ENCODE results near the gene HAGHL.

Gene HAGHL

DNA sequence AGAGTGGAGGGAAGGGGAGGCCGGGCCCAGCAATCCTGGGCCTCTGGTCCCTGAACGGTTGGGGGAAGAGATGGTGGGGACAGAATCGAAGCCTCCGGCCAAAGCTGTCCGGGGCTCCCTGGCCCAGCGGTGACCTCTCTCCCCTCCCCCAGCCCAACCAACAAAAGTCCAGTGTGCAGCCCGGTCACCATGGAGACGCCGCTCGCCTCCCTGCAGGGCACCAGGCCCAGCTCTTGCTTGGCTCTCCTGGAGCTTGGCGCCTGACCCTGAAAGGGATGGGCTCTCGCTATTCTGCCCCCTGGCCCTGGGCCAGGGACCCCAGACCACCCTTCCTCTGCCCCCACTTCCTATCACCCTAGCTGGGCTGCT, 10.7 kb upstream of the HAGHL start:
- no peak for TF ChIP-seq ZFX (IDR thresholded peaks at IDR 0.05; ENCODE audit: borderline replicate concordance)
- TF ChIP-seq, protein P1, sequence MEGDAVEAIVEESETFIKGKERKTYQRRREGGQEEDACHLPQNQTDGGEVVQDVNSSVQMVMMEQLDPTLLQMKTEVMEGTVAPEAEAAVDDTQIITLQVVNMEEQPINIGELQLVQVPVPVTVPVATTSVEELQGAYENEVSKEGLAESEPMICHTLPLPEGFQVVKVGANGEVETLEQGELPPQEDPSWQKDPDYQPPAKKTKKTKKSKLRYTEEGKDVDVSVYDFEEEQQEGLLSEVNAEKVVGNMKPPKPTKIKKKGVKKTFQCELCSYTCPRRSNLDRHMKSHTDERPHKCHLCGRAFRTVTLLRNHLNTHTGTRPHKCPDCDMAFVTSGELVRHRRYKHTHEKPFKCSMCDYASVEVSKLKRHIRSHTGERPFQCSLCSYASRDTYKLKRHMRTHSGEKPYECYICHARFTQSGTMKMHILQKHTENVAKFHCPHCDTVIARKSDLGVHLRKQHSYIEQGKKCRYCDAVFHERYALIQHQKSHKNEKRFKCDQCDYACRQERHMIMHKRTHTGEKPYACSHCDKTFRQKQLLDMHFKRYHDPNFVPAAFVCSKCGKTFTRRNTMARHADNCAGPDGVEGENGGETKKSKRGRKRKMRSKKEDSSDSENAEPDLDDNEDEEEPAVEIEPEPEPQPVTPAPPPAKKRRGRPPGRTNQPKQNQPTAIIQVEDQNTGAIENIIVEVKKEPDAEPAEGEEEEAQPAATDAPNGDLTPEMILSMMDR (IDR thresholded peaks at IDR 0.05), result no peak
- H3K27ac ChIP-seq, result peak overlapping the region; percentile 98

DNA sequence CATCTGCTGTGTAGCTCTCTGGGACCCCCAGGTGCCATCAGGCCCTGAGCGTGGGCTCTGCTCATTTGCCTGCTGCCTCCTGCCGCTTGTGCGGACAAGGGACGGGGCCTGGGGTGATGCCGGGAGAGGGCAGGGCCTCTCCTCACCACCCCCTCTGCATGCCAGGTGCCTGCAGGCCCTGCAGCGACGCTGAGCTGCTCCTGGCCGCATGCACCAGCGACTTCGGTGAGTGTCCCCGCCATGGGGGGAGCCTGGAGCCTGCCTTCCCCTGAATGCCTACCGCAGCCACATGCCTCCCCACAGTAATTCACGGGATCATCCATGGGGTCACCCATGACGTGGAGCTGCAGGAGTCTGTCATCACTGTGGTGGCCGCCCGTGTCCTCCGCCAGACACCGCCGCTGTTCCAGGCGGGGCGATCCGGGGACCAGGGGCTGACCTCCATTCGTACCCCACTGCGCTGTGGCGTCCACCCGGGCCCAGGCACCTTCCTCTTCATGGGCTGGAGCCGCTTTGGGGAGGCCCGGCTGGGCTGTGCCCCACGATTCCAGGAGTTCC, 10.1 kb upstream of the HAGHL start:
- TF ChIP-seq, protein P1 (IDR thresholded peaks at IDR 0.05), result no peak
- peak overlapping the region; percentile 98 for H3K27ac ChIP-seq

DNA sequence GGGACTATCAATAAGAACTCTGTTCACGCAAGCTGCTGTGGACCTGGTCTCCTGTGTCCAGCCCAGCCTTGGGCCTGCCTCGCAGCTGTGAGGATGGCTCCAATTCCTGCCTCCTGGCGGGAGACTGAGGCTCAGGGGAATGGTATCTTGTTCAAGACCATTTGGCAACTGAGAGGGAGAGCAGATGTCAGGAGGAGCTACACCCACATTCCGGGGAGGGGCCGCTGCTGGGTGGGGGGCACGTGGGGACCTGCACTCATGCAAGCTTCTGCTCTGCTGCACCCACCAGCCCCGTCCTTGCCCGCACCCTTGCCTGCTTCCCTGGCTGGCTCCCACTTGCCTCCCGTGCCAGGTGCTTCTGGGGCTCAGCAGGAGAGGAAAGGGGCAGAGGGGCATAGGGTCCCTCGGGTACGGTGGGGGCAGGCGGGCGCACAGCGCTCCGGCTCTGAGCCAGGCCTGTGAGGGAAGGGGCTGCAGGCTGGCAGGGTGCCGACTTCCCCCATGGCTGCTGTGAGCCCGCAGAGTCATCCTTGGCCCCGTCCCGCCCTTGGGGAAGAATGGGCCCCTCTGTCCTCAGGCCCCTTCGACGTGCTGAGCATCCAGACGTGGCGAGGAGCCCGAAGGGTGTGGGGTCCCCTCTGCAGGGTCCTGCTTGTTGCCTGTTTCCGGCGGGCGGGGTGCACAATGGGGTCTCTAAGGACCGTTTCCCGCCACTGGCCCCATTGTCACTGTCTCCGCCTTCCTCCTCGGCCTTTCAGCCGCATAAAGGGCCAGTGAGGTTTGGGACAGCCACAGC, 9.3 kb upstream of the HAGHL start:
- TF ChIP-seq, protein P1 (IDR thresholded peaks at IDR 0.05), result no peak
- no peak for TF ChIP-seq ZFX (IDR thresholded peaks at IDR 0.05; ENCODE audit: borderline replicate concordance)
- H3K27ac ChIP-seq, result peak overlapping the region; percentile 98

DNA sequence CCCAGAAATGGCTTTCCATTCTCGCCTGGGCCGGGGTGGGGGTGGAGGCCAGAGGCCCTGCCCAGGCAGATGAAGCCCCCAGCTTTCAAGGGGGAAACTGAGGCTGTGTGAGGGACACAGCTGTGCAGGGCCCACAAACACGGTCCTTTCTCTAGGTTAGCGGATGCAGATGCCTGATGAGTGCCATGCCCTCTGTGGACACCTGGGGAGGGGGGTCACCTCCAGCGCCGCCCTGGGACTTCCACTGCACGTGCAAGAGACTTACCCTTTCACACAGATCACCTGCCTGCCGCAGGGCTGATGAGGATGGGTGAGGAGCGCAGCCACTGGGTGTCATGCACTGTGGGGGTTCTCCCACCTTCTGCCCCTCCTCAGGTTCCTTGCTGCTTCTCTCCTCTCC, 8.5 kb upstream of the HAGHL start:
- TF ChIP-seq, protein P1 (IDR thresholded peaks at IDR 0.05), result no peak
- no peak for TF ChIP-seq ZFX (IDR thresholded peaks at IDR 0.05; ENCODE audit: borderline replicate concordance)
- peak overlapping the region; percentile 98 for H3K27ac ChIP-seq

DNA sequence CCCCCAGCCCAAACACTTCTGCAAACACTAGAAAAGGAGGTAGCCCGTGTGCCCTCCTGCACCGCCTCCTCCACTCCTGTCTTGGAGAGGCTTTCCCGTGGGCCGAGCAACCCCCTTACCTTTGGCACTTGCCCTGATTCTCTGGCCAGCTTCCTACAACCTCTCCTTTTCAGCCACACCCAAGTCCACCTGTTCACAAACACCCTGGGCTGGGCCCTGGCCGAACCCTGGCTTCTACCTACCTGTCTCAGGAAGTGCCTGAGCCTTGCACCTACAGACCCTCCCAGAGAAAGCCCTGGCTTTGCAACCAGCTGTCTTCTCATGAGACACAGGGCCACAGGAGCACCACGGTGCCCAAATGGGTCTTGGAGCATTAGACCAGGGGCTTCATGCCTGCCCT, 8.0 kb upstream of the HAGHL start:
- H3K27ac ChIP-seq, result peak overlapping the region; percentile 98
- no peak for TF ChIP-seq ZFX (IDR thresholded peaks at IDR 0.05; ENCODE audit: borderline replicate concordance)
- TF ChIP-seq, protein P1 (IDR thresholded peaks at IDR 0.05), result no peak

DNA sequence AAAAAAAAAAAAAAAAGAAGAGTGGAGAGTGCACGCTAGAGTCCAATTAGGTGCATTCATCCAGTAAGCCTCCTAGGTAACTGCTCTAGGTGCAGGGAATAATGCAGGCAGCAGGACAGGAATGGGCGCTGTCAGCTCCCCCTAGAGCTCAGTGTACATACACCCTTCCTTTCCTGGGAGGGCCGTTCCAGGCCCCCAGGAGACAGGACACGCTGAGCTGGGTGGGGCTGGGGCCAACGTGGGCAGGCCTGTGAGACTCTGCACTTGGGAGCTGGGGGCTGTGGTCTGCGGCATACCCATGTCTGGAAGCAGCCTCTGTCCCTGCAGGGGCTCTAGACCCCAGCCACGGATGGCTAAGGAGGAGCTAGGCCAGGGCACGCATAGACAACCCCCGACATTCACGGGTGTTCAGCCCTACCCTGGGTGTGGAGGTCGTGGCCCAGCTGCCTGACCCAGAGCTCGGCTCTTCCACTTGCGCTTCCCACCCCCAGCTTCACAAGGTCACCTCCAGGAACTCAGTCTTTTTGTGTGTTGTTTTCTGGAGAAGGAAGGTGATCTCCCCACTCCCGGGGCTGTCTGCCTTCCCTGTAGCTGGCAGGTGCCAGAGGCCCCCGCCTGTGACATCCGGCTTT, 7.0 kb upstream of the HAGHL start:
- peak overlapping the region; percentile 98 for H3K27ac ChIP-seq
- TF ChIP-seq ZFX (IDR thresholded peaks at IDR 0.05; ENCODE audit: borderline replicate concordance), result no peak
- TF ChIP-seq, protein P1 (IDR thresholded peaks at IDR 0.05), result peak; percentile 38; the same call in 1 of the 2 replicates

DNA sequence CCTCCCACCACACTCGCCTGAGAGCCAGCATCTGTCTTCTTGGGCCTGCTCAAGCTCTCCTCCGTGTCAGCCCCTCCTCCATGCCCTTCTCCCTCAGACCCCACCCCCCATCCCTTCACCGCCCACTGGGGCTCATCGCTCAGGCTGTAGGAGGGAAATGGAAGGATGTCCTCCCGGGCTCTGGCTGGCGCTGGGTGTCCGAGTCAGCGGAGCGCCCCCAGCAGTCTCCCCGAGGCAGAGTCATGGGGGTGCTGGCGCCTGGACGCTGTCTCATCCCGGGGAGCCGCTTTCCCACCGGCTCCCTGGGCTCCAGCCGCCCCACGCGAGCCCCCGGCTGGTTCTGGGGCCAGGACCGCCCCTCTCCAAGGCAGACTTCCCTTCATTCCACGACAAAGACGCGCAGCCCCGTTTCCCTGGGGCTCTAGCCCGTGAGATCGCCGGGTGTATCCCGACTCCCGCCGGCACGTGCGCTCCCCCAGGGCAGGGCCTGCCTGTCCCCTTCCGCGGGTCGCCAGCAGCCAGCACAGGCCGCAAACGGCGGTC, 6.4 kb upstream of the HAGHL start:
- H3K27ac ChIP-seq, result peak overlapping the region; percentile 98
- TF ChIP-seq, protein P1 (IDR thresholded peaks at IDR 0.05), result no peak
- TF ChIP-seq ZFX (IDR thresholded peaks at IDR 0.05; ENCODE audit: borderline replicate concordance), result no peak

Measured in 22Rv1 (cell line).